K562 (cell line): ENCODE measurements around the gene GLRX5. TPM values are rescaled to one million over a fixed set of nuclear protein-coding genes. Genes with fewer than 3 reads are reported as not detected.

Experiments
- CBFA2T3 ChIP-seq: fragments of 450-650 bp; IDR thresholded peaks from 2 replicates; pipeline ENCODE4 v1.6.1; 2017
- CHD2 ChIP-seq: IDR thresholded peaks from 2 replicates; pipeline ENCODE4 v1.6.1; 2011; ENCODE audit warnings: low read depth, low read length
- CTBP1 ChIP-seq: fragments of 450-650 bp; IDR thresholded peaks from 2 replicates; pipeline ENCODE4 v1.6.1; 2016; ENCODE audit warnings: borderline replicate concordance
- ESRRB ChIP-seq: fragments of 250-450 bp; sonication (Bioruptor Pico); IDR thresholded peaks from 2 replicates; pipeline ENCODE4 v1.5.0; 2020; ENCODE audit warnings: mild to moderate bottlenecking, moderate library complexity, borderline replicate concordance
- FOS ChIP-seq: IDR thresholded peaks from 3 replicates; pipeline ENCODE4 v1.6.1; 2011; ENCODE audit not compliant: insufficient read length; ENCODE audit errors: extremely low read depth
- RFX1 ChIP-seq: fragments of 450-650 bp; IDR thresholded peaks from 2 replicates; pipeline ENCODE4 v1.6.1; 2016; ENCODE audit warnings: mild to moderate bottlenecking, moderate library complexity
- RFX7 ChIP-seq: fragments of 250-450 bp; sonication (Bioruptor Pico); IDR thresholded peaks from 2 replicates; pipeline ENCODE4 v1.5.1; 2021; ENCODE audit warnings: mild to moderate bottlenecking
- TCFL5 ChIP-seq: fragments of 250-450 bp; sonication (Bioruptor Pico); conservative IDR thresholded peaks from 2 replicates; pipeline ENCODE4 v1.6.1; 2021; ENCODE audit warnings: mild to moderate bottlenecking, moderate library complexity, matching md5 sums
- ZBTB7A ChIP-seq: IDR thresholded peaks from 2 replicates; pipeline ENCODE4 v1.6.1; 2011; ENCODE audit warnings: low read depth, mild to moderate bottlenecking, low read length, moderate library complexity, borderline replicate concordance; ENCODE audit not compliant: control insufficient read depth
- ZNF140 ChIP-seq: fragments of 250-450 bp; sonication (Bioruptor Pico); IDR thresholded peaks from 2 replicates; pipeline ENCODE4 v1.8.0; 2021; ENCODE audit warnings: moderate library complexity, mild to moderate bottlenecking, inconsistent platforms
- polyA plus RNA-seq, 8 experiments: library from polyadenylated mRNA; depleted of rRNA in 4 of 8; stranded (reverse) in 5 of 8; unstranded in 3 of 8; fragments of >200 nt; fragmentation: Nextera tagmentation in 2 of 8; fragmentation: Illumina TruSeq in 1 of 8; extraction: Ambion mirVana in 2 of 8; extraction: Trizol in 1 of 8; gene quantifications; 2 replicates each; pipeline versions ENCODE4 v1.2.1 to v1.2.3, GENCODE V29; 2011 to 2014; ENCODE audit warnings: inconsistent platforms in 1 of 8, missing spikeins in 1 of 8
- total RNA-seq, 7 experiments: library from RNA; depleted of rRNA in 6 of 7; stranded (reverse); fragments of >200 nt in 6 of 7; fragmentation: Illumina TruSeq in 2 of 7; extraction: Trizol in 2 of 7; gene quantifications; 2 replicates each; pipeline versions ENCODE4 v1.2.1 to v1.2.3, GENCODE V29; 2011 to 2021; ENCODE audit warnings: low replicate concordance in 1 of 7
- TF ChIP-seq, protein P1 (sequence below), 2 experiments: fragments of 450-650 bp in 1 of 2; sonication (generic) in 1 of 2; formaldehyde crosslinking; conservative IDR thresholded peaks; 2 replicates each; pipeline versions ENCODE4 v1.4.0 to v1.8.1; 2020 to 2022; ENCODE audit warnings: mild to moderate bottlenecking in 1 of 2, missing genetic modification reagents in 1 of 2
- TF ChIP-seq, protein P2 (sequence below): fragments of 250-450 bp; sonication (Bioruptor Pico); IDR thresholded peaks from 2 replicates; pipeline ENCODE4 v1.8.0; 2022; ENCODE audit warnings: inconsistent platforms, mild to moderate bottlenecking, moderate library complexity, borderline replicate concordance
- TF ChIP-seq, protein P3 (sequence below): fragments of 450-650 bp; IDR thresholded peaks from 2 replicates; pipeline ENCODE4 v1.6.1; 2017; ENCODE audit warnings: mild to moderate bottlenecking, moderate library complexity
- TF ChIP-seq, protein P4 (sequence below): fragments of 250-450 bp; sonication (Bioruptor Pico); IDR thresholded peaks from 2 replicates; pipeline ENCODE4 v1.4.0; 2020; ENCODE audit warnings: mild to moderate bottlenecking, moderate library complexity, borderline replicate concordance

Gene GLRX5
- total and polyA plus RNA-seq, 9 of the 15 experiments (the other 6 are each of a cell fraction or from before 2014, with no cell fraction given), result 16.7 to 96.8 (median 66.8) TPM

DNA sequence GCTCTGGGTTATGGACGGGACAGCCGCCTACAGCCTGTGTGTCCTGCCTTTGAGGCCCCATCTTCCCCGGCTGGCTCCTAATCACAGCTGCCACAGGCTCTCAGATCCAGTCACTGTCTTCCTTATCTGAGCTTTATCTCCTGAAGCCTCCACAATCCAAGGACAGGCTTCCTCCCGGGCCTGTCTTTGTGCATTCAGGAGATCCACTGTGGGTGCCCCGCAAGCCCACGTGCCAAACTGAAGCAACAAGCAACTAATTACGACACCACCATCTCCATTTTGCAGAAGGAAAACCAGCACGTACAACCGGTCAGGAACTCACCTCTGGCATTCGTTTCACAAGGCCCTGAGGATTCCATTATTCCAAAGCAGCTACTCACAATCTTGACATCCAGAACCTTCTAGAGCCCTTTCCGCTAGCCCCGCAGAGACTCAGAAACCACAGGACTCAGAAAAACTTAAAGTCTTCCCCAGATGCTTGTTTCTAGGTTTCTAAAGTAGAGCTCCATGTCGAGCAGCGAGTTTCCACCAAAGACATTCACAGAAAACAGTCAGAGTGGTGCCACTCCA, 32.4 kb upstream of the GLRX5 start (continued):
- TF ChIP-seq ESRRB (CRISPR knock-in tag) (no peak), CHD2 (no peak), RFX7 (no peak), CBFA2T3 (0 out of 2 replicates have a peak, but pooled peaks have one; percentile 10), RFX1 (no peak), TCFL5 (no peak), ZNF140 (CRISPR knock-in tag) (no peak), FOS (no peak), CTBP1 (peak; percentile 23; the same call in 1 of the 2 replicates), ZBTB7A (no peak)
- TF ChIP-seq, protein P1, sequence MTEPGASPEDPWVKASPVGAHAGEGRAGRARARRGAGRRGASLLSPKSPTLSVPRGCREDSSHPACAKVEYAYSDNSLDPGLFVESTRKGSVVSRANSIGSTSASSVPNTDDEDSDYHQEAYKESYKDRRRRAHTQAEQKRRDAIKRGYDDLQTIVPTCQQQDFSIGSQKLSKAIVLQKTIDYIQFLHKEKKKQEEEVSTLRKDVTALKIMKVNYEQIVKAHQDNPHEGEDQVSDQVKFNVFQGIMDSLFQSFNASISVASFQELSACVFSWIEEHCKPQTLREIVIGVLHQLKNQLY (CRISPR knock-in tag; conservative IDR thresholded peaks at IDR 0.05), result no peak
- TF ChIP-seq, protein P2, sequence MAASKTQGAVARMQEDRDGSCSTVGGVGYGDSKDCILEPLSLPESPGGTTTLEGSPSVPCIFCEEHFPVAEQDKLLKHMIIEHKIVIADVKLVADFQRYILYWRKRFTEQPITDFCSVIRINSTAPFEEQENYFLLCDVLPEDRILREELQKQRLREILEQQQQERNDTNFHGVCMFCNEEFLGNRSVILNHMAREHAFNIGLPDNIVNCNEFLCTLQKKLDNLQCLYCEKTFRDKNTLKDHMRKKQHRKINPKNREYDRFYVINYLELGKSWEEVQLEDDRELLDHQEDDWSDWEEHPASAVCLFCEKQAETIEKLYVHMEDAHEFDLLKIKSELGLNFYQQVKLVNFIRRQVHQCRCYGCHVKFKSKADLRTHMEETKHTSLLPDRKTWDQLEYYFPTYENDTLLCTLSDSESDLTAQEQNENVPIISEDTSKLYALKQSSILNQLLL (CRISPR knock-in tag), result no peak
- TF ChIP-seq, protein P3, sequence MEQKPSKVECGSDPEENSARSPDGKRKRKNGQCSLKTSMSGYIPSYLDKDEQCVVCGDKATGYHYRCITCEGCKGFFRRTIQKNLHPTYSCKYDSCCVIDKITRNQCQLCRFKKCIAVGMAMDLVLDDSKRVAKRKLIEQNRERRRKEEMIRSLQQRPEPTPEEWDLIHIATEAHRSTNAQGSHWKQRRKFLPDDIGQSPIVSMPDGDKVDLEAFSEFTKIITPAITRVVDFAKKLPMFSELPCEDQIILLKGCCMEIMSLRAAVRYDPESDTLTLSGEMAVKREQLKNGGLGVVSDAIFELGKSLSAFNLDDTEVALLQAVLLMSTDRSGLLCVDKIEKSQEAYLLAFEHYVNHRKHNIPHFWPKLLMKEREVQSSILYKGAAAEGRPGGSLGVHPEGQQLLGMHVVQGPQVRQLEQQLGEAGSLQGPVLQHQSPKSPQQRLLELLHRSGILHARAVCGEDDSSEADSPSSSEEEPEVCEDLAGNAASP, result no peak
- TF ChIP-seq, protein P4, sequence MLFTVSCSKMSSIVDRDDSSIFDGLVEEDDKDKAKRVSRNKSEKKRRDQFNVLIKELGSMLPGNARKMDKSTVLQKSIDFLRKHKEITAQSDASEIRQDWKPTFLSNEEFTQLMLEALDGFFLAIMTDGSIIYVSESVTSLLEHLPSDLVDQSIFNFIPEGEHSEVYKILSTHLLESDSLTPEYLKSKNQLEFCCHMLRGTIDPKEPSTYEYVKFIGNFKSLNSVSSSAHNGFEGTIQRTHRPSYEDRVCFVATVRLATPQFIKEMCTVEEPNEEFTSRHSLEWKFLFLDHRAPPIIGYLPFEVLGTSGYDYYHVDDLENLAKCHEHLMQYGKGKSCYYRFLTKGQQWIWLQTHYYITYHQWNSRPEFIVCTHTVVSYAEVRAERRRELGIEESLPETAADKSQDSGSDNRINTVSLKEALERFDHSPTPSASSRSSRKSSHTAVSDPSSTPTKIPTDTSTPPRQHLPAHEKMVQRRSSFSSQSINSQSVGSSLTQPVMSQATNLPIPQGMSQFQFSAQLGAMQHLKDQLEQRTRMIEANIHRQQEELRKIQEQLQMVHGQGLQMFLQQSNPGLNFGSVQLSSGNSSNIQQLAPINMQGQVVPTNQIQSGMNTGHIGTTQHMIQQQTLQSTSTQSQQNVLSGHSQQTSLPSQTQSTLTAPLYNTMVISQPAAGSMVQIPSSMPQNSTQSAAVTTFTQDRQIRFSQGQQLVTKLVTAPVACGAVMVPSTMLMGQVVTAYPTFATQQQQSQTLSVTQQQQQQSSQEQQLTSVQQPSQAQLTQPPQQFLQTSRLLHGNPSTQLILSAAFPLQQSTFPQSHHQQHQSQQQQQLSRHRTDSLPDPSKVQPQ (CRISPR knock-in tag), result no peak
